Body of pancreas (tissue), 4 donors: ENCODE data around the gene TRH. TPM values are rescaled to one million over a fixed set of nuclear protein-coding genes. Genes with fewer than 3 reads are reported as not detected.
"Not testable (repeated sequence)": the region's sequence is repeated elsewhere in the genome, so short reads cannot be mapped to it uniquely, and the experiment has no call there.

Experiments
- ATAC-seq: fragments of 150-250 bp; one replicate; pipeline ENCODE4 v1.9.1; 2016
- DNase-seq, 4 donors: peaks; one replicate each; pipeline ENCODE4 v3.0.0-alpha.2; 2019
- H3K27ac ChIP-seq, 4 donors: fragments of 200-600 bp; sonication (generic); 1 replicate in 3 of 4; 2 replicates in 1 of 4; pipeline versions ENCODE4 v1.5.1 to v1.6.1; 2016 to 2019; ENCODE audit warnings: mild to moderate bottlenecking in 1 of 4, mixed read lengths in 1 of 4, moderate library complexity in 1 of 4
- H3K27me3 ChIP-seq, 2 donors: fragments of 200-600 bp; sonication (generic); one replicate each; pipeline ENCODE4 v1.6.0; 2016; ENCODE audit warnings: mild to moderate bottlenecking in 1 of 2
- H3K36me3 ChIP-seq, 2 donors: fragments of 200-600 bp; sonication (generic); replicated peaks in 1 of 2; 2 replicates each; pipeline ENCODE4 v1.5.1; 2016; ENCODE audit warnings: low read depth in 2 of 2; ENCODE audit not compliant: insufficient read depth in 1 of 2
- H3K4me1 ChIP-seq: fragments of 200-600 bp; sonication (generic); one replicate; pipeline ENCODE4 v1.6.0; 2016
- H3K4me3 ChIP-seq, 2 donors: fragments of 200-600 bp; sonication (generic); 1 replicate in 1 of 2; 2 replicates in 1 of 2; pipeline ENCODE4 v1.5.1; 2016 to 2019
- H3K9me3 ChIP-seq, 3 donors: fragments of 200-600 bp; sonication (generic); 1 replicate in 2 of 3; 2 replicates in 1 of 3; pipeline ENCODE4 v1.5.1; 2016
- POLR2A ChIP-seq, 3 donors: fragments of 450-650 bp; IDR thresholded peaks; one replicate each; pipeline ENCODE4 v1.6.1; 2016; ENCODE audit warnings: antibody characterized with exemption in 3 of 3, mild to moderate bottlenecking in 2 of 3
- WGBS, 2 donors: methylation state at CpG; one replicate each; pipeline ENCODE4 v1.1.5; 2017; 5-methylcytosine and 5-hydroxymethylcytosine counted together
- intact Hi-C: fragments of 100-400 bp; cut with DNase I; formaldehyde crosslinking; loops from one replicate; pipeline ENCODE4 v1.15.1; 2023
- total RNA-seq, 2 donors: library from RNA; depleted of rRNA; stranded (reverse); fragments of >200 nt; gene quantifications; one replicate each; pipeline ENCODE4 v1.1.0, GENCODE V29; 2016
- TF ChIP-seq, protein P1 (sequence below), 7 experiments: fragments of 450-650 bp in 4 of 7; fragments of 200-600 bp in 3 of 7; sonication (generic) in 3 of 7; IDR thresholded peaks; one replicate each; pipeline ENCODE4 v1.5.1; 2016 to 2019; ENCODE audit warnings: antibody characterized with exemption in 7 of 7

TRH gene
- total RNA-seq, 2 donors from 2014 or later = not detected

DNA sequence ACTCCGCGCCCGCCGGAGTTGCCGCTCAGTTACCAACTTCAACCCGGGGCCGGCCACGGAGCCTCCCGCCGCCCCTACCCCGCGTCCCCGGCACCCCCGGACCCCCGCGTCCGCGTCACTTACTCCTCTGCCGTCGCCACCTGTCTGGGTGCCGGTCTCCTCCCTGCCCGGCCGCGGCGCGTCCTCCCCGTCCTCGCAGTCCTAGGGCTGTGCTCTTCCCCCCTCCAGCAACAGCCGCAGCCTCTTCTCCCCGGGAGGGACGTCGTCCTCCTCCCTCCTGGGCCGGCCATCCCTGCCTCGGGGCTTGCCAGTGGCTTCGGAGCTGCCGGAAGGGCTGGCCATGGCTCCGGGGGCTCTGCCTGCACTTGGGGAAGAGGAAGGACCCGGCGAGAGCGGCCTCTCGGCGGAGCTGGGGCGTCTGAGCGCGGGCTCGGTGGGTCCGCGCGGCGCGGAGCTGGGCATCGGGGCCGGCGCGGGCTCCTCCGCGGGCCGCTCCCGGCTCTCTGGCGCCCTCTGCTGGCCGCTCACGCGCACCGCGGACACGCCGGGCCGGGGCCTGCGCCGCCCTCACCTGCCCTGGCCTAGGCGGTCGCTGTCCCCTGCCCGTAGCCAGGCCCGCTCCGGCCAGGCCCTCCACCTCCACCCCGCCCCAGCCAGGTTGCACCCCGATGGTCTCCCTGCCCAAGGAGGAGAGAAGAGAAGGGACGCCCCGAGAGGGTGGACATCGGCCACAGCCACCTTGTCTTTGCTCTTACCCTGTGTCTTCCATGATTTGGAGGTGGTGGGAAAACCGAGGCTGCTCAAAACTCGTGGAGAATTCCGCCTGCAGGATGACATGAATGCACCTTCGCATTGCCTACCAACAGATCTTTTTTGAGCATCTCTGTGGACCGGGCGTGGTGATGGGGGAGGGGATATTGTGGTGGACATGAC lies 28.4 kb downstream of the TRH start:
- ATAC-seq (peak; percentile 62), DNase-seq (peak; percentile 46 to 66 (median 56))
- H3K36me3 ChIP-seq, intact Hi-C loops, H3K27me3 ChIP-seq, H3K9me3 ChIP-seq, H3K4me1 ChIP-seq: not testable (repeated sequence)
- TF ChIP-seq, protein P1, sequence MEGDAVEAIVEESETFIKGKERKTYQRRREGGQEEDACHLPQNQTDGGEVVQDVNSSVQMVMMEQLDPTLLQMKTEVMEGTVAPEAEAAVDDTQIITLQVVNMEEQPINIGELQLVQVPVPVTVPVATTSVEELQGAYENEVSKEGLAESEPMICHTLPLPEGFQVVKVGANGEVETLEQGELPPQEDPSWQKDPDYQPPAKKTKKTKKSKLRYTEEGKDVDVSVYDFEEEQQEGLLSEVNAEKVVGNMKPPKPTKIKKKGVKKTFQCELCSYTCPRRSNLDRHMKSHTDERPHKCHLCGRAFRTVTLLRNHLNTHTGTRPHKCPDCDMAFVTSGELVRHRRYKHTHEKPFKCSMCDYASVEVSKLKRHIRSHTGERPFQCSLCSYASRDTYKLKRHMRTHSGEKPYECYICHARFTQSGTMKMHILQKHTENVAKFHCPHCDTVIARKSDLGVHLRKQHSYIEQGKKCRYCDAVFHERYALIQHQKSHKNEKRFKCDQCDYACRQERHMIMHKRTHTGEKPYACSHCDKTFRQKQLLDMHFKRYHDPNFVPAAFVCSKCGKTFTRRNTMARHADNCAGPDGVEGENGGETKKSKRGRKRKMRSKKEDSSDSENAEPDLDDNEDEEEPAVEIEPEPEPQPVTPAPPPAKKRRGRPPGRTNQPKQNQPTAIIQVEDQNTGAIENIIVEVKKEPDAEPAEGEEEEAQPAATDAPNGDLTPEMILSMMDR (IDR thresholded peaks at IDR 0.05) = peak in 6 of 7 experiments; percentile 28 to 89 (median 86)
- Histone ChIP-seq H3K27ac (peak overlapping the region in 1 of 4 donors; percentile 34), H3K4me3 (peak overlapping the region in 1 of 2 donors; percentile 37)
- 6 to 44% methylated on average over 6 to 49 of the region's 86 CpGs for WGBS, 2 donors

DNA sequence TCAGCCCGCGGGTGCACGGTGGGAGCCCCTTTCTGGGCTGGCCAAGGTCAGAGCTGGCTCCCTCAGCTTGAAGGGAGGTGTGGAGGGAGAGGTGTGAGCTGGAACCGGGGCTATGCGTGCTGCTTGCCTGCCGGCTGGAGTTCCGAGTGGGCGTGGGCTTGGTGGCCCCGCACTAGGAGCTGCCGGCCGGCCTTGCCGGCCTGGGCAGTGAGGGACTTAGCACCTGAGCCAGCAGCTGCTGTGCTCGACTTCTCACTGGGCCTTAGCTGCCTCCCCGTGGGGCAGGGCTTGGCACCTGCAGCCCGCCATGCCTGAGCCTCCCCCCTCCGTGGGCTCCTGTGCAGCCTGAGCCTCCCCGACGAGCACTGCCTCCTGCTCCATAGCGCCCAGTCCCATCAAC lies 36.0 kb downstream of the TRH start:
- Histone ChIP-seq H3K36me3 (no peaks in the 10 kb centered on the region), H3K27ac (no peak overlapping the region), H3K9me3 (no peaks in the 10 kb centered on the region), H3K27me3 (no peaks in the 10 kb centered on the region), H3K4me1 (no peaks in the 10 kb centered on the region), H3K4me3 (no peak overlapping the region)
- TF ChIP-seq, protein P1 (IDR thresholded peaks at IDR 0.05) = no peak
- no peak for TF ChIP-seq POLR2A (IDR thresholded peaks at IDR 0.05)
- no peak for DNase-seq
- 77 to 90% methylated on average over 4 to 19 of the region's 19 CpGs for WGBS, 2 donors
- intact Hi-C loops = no loop called here
- no peak for ATAC-seq

DNA sequence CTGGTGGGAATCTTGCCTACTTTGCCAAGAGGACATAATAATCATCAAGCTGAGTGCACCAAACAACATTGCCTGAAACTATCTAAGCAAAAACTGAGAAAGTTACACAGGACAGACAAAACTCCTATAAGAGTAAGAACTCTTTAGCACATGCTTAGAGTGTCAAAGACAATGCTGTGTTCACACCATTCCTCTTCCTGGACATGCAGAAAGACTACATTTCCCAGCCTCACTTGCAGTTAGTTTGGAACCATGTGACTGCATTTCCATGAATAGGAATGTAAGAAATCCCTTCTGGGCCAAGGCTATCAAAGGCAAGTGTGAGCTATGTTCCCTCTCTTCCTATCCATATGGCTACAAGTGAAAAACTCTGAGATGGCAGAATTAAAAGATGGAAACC lies 37.6 kb downstream of the TRH start:
- intact Hi-C loops, H3K4me3 ChIP-seq, H3K9me3 ChIP-seq, H3K4me1 ChIP-seq, H3K27ac ChIP-seq, H3K36me3 ChIP-seq, ATAC-seq, H3K27me3 ChIP-seq, DNase-seq: not testable (repeated sequence)

DNA sequence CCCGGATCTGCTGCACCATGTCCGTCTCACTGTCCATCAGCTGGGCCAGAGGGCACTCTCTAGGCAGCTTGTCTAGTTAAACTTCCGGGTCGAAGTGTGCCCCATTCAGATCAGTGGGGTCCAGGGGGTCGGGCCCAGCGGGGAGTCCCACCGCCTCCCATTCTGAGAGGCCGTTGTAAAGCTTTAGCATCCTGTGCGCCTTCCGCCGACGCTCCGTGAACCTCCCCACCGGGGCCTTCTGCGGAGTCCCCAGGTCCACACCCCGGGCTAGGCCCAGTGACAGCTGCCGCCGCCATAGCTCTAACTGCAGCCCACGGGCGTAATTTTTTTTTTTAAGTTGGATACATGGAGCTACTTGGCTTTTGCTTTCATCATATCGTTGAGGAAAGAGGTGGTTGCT lies 38.7 kb downstream of the TRH start:
- H3K4me3 ChIP-seq, H3K4me1 ChIP-seq, DNase-seq, H3K27ac ChIP-seq, H3K36me3 ChIP-seq, ATAC-seq, H3K9me3 ChIP-seq, H3K27me3 ChIP-seq, intact Hi-C loops: not testable (repeated sequence)
- WGBS, 2 donors = 79 to 96% methylated on average over 17 to 21 of the region's 21 CpGs

DNA sequence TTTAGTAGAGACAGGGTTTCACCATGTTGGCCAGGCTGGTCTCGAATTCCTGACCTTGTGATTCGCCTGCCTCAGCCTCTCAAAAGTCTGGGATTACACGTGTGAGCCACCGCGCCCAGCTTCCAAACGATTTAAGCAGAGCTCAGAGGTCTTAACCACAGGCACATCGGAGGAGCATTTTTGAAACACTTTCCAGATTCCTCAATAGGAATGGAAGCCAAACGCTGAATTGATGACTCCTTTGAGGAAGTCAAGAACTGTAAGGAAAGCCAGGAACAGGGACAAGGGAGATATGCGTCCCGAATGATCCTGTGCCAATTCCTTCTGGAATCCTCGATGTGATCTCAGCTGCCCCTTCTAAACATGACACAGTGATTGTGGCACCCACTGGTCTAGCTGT lies 40.0 kb downstream of the TRH start:
- WGBS, 2 donors = 70 to 74% methylated on average over 11 of the region's 11 CpGs
- Histone ChIP-seq H3K27ac (no peak overlapping the region), H3K27me3 (no peaks in the 10 kb centered on the region), H3K4me1 (no peaks in the 10 kb centered on the region), H3K9me3 (no peaks in the 10 kb centered on the region), H3K4me3 (no peak overlapping the region), H3K36me3 (no peaks in the 10 kb centered on the region)
- intact Hi-C loops = no loop called here
- ATAC-seq = no peak
- DNase-seq = peak in 1 of 4 donors; percentile 31
- no peak for TF ChIP-seq POLR2A (IDR thresholded peaks at IDR 0.05)
- TF ChIP-seq, protein P1 (IDR thresholded peaks at IDR 0.05) = no peak

DNA sequence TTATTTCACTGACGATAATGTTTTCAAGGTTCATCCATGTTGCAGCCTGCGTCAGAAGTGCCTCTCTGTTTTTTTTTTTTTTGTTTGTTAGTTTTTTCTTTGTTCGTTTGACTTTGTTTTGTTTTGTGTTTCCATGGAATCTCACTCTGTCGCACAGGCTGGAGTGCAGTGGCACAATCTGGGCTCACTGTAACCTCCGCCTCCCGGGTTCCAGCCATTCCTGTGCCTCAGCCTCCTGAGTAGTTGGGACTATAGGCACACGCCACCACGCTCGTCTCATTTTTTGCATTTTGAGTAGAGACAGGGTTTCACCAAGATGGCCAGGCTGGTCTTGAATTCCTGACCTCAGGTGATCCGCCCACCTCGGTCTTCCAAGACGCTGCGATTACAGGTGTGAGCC lies 43.1 kb downstream of the TRH start:
- H3K36me3 ChIP-seq, H3K27me3 ChIP-seq, H3K9me3 ChIP-seq, DNase-seq, H3K27ac ChIP-seq, H3K4me3 ChIP-seq, H3K4me1 ChIP-seq, intact Hi-C loops, ATAC-seq: not testable (repeated sequence)
- WGBS, 2 donors = 63 to 69% methylated on average over 13 of the region's 13 CpGs
